Kidney epithelial cell (primary cell): Measurements from ENCODE around the gene MIPEP. TPM values are rescaled to one million over a fixed set of nuclear protein-coding genes. Genes with fewer than 3 reads are reported as not detected.

Experiments
- DNase-seq: peaks from one replicate; pipeline ENCODE4 v3.0.0-alpha.2; 2010; ENCODE audit warnings: low read depth
- H3K27me3 ChIP-seq: 2 replicates; pipeline ENCODE4 v1.6.0; 2011; ENCODE audit warnings: low read length; ENCODE audit not compliant: control insufficient read depth, insufficient read depth
- H3K36me3 ChIP-seq: 2 replicates; pipeline ENCODE4 v1.5.1; 2011; ENCODE audit warnings: low read length; ENCODE audit not compliant: control insufficient read depth, insufficient read depth
- H3K4me3 ChIP-seq: 2 replicates; pipeline ENCODE4 v1.5.1; 2011; ENCODE audit warnings: low read depth, mild to moderate bottlenecking, control low read depth, low read length
- CTCF ChIP-seq: IDR thresholded peaks from 2 replicates; pipeline ENCODE4 v1.5.1; 2011; ENCODE audit warnings: mild to moderate bottlenecking, moderate library complexity, low read length, control low read depth, inconsistent platforms; ENCODE audit not compliant: insufficient read depth, poor library complexity, severe bottlenecking
- total RNA-seq: library from RNA; depleted of rRNA; stranded (reverse); fragments of >200 nt; gene quantifications from 2 replicates; pipeline ENCODE4 v1.2.3, GENCODE V29; 2015

MIPEP gene
- total RNA-seq, 1 donor from 2014 or later: 25.6 TPM

GRCh38 chr13:23849670-23850069, 39.5 kb downstream of the MIPEP start:
- Histone ChIP-seq H3K4me3 (no peak overlapping the region), H3K27me3 (no peaks in the 10 kb centered on the region), H3K36me3 (peaks cover 1% of the 10 kb centered on the region)
- TF ChIP-seq CTCF: no peak
- DNase-seq: no peak

DNA sequence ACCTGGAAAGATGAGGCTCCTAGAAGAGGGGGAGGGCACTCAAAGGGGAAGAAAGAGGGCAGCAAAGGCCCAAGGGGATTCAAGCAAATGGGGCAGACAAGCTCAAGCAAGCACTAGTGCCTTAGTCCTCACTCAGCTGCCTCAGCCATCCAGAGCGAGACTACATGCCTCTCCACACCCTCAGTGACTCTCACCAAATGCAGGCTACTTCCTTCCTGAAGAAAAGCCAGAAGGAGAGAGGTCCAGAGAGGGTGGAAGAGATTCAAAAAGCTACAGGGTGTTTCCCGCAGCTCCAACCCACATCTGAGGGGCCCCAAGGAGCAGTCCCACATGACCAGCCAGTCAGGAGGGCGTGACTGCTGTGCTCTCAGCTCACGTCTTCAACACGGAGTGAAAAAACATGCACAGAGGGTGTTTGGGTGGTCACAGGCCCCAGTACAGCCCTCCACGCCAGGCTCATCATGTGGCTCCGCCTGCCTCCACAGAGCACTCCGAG, 40.5 kb downstream of the MIPEP start:
- DNase-seq: no peak
- TF ChIP-seq CTCF: no peak
- Histone ChIP-seq H3K4me3 (no peak overlapping the region), H3K27me3 (no peaks in the 10 kb centered on the region), H3K36me3 (peaks cover 1% of the 10 kb centered on the region)

GRCh38 chr13:23848019-23848418, 41.2 kb downstream of the MIPEP start:
- Histone ChIP-seq H3K36me3 (peaks cover 1% of the 10 kb centered on the region), H3K27me3 (no peaks in the 10 kb centered on the region), H3K4me3 (no peak overlapping the region)
- no peak for TF ChIP-seq CTCF
- no peak for DNase-seq

DNA sequence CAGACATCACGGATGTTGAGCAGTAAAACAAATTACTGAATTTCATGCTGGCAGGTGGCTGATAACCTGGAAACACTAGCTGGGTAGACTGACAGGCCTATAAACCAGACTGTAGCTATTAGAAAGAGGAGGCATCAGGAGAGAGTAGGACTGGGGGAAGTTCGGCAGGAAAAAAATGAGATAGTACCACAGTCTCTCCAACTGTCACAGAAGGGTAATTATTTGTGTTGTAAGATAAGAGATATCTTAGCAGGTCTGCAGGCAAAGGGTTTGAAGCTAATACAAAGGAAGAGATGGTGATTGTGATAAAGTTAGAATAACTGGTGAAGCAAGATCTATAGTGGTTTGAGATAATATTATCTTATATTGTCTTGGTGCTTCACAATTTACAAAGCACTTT, 41.7 kb downstream of the MIPEP start:
- TF ChIP-seq CTCF: no peak
- Histone ChIP-seq H3K36me3 (peaks cover 1% of the 10 kb centered on the region), H3K4me3 (no peak overlapping the region), H3K27me3 (no peaks in the 10 kb centered on the region)
- DNase-seq: no peak

- TF ChIP-seq CTCF: no peak
- Histone ChIP-seq H3K4me3 (no peak overlapping the region), H3K36me3 (peaks cover 1% of the 10 kb centered on the region), H3K27me3 (no peaks in the 10 kb centered on the region)
- DNase-seq: no peak
Measured at GRCh38 chr13:23845105-23845725, 44.0 kb downstream of the MIPEP start.

- TF ChIP-seq CTCF: no peak
- no peak for DNase-seq
- Histone ChIP-seq H3K4me3 (no peak overlapping the region), H3K36me3 (peaks cover 1% of the 10 kb centered on the region), H3K27me3 (no peaks in the 10 kb centered on the region)
Measured at GRCh38 chr13:23844132-23844531, 45.1 kb downstream of the MIPEP start.
